Epithelial cell of proximal tubule (primary cell): ENCODE data around the gene FBXW11. TPM values are rescaled to one million over a fixed set of nuclear protein-coding genes. Genes with fewer than 3 reads are reported as not detected.

Experiments used
- DNase-seq: peaks from one replicate; pipeline ENCODE4 v3.0.0-alpha.2; 2011; ENCODE audit warnings: low read depth
- H3K4me3 ChIP-seq: 2 replicates; pipeline ENCODE4 v1.5.1; 2011; ENCODE audit warnings: low read depth, mild to moderate bottlenecking, low read length
- CTCF ChIP-seq: conservative IDR thresholded peaks from 2 replicates; pipeline ENCODE4 v1.5.1; 2012; ENCODE audit warnings: low read depth, mild to moderate bottlenecking, low read length
- total RNA-seq: library from RNA; depleted of rRNA; stranded (reverse); fragments of >200 nt; gene quantifications from 2 replicates; pipeline ENCODE4 v1.2.3, GENCODE V29; 2015

The FBXW11 gene
- total RNA-seq, 1 donor from 2014 or later = 42.8 TPM

GRCh38 chr5:171989276-171989675, 17.2 kb downstream of the FBXW11 start:
- no peak for DNase-seq
- TF ChIP-seq CTCF = no peak
- H3K4me3 ChIP-seq = no peak overlapping the region

GRCh38 chr5:171986772-171987171, 19.7 kb downstream of the FBXW11 start:
- no peak for DNase-seq
- TF ChIP-seq CTCF = no peak
- no peak overlapping the region for H3K4me3 ChIP-seq

- DNase-seq = no peak
- no peak overlapping the region for H3K4me3 ChIP-seq
- TF ChIP-seq CTCF = no peak
Measured at GRCh38 chr5:171984748-171985419, 21.6 kb downstream of the FBXW11 start.

- no peak for TF ChIP-seq CTCF
- H3K4me3 ChIP-seq = no peak overlapping the region
- no peak for DNase-seq
Measured at GRCh38 chr5:171981847-171982246, 24.6 kb downstream of the FBXW11 start.

GRCh38 chr5:171980792-171981191, 25.6 kb downstream of the FBXW11 start:
- no peak for DNase-seq
- no peak overlapping the region for H3K4me3 ChIP-seq
- no peak for TF ChIP-seq CTCF

GRCh38 chr5:171979606-171980005, 26.8 kb downstream of the FBXW11 start:
- DNase-seq = no peak
- TF ChIP-seq CTCF = no peak
- H3K4me3 ChIP-seq = no peak overlapping the region

GRCh38 chr5:171978519-171978918, 27.9 kb downstream of the FBXW11 start:
- H3K4me3 ChIP-seq = no peak overlapping the region
- no peak for TF ChIP-seq CTCF
- no peak for DNase-seq
